Retinal pigment epithelial cell (primary cell): ENCODE results near the gene UNC5C.

Source experiments
- DNase-seq: peaks from one replicate; pipeline ENCODE4 v3.0.0-alpha.2; 2010; ENCODE audit warnings: low read depth
- H3K4me3 ChIP-seq: 2 replicates; pipeline ENCODE4 v1.5.1; 2011; ENCODE audit warnings: mild to moderate bottlenecking, low read length, control low read depth, moderate library complexity
- CTCF ChIP-seq: conservative IDR thresholded peaks from 2 replicates; pipeline ENCODE4 v1.5.1; 2011; ENCODE audit warnings: low read depth, low read length, control low read depth, inconsistent platforms

The UNC5C gene

GRCh38 chr4:95415346-95415771 lies 133.4 kb downstream of the UNC5C start:
- no peak overlapping the region for H3K4me3 ChIP-seq
- DNase-seq: no peak
- no peak for TF ChIP-seq CTCF

DNA sequence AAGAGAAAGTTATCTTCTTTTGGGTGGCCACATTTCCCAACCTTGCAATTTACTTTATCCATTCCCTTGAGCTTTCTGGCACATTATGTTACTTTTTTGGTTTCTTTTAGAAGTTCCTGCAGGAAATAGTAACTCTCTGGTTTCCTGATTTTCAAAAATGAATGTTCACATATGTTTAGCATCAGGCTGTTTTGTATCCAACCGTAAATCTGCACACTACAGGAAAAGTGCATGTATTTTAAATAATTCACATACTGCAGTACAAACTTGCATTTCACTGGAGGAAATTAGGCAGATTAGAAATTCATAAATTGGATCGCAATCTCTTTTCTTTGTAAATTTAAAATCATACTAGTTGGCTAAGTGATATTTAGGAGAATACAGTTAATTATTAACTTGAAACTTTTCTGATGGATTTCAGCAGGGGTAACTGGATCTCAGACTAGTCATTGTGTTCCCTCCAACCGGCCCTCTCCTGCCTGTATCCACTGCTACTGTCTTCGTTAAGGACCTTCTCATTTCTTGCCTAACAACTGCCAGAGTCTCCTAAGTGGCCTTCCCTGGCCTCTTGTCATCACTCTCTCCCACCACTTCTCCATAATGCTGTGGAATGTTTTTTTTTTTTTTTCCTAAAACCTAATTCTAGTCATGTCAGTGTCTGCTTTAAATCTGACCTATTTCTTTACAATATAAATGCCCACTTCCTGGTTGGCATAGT lies 137.2 kb downstream of the UNC5C start:
- H3K4me3 ChIP-seq: no peak overlapping the region
- TF ChIP-seq CTCF: no peak
- DNase-seq: no peak

DNA sequence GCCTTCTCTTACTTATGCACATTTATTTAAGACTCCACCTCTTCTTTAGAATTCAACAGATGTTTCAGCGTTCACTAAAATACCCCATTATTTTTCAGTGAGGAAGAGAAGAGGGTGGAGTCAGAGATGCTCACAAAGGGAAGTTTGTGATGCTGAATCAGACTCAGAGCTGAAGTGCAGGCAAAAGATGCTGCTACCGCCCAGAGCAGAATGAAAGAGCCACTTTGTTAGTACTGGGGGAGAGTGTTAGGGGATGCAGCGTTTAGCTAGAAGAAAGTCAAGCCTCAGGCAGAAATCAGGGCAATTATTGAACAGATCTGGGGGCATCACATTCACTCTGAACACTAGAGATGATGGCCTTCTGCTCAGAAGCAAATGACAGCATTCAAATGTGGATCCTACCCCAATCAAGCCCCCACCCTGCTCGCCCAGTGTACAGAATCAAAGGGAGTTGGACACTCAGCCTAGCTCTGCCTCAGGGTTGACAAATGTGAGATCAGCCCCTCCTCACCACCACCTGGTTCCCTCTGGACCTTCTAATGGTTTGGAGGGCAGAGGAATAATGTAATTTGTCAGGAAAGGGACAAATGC lies 138.3 kb downstream of the UNC5C start:
- TF ChIP-seq CTCF: no peak
- no peak overlapping the region for H3K4me3 ChIP-seq
- DNase-seq: no peak

GRCh38 chr4:95409750-95410149 lies 139.0 kb downstream of the UNC5C start:
- TF ChIP-seq CTCF: no peak
- no peak overlapping the region for H3K4me3 ChIP-seq
- no peak for DNase-seq

- DNase-seq: no peak
- no peak overlapping the region for H3K4me3 ChIP-seq
- no peak for TF ChIP-seq CTCF
Measured at GRCh38 chr4:95409127-95409526, 139.6 kb downstream of the UNC5C start.

- H3K4me3 ChIP-seq: no peak overlapping the region
- no peak for TF ChIP-seq CTCF
- DNase-seq: no peak
Measured at GRCh38 chr4:95402299-95402698, 146.5 kb downstream of the UNC5C start.

- DNase-seq: no peak
- no peak for TF ChIP-seq CTCF
- no peak overlapping the region for H3K4me3 ChIP-seq
Measured at GRCh38 chr4:95398217-95398616, 150.6 kb downstream of the UNC5C start.
